MCF 10A (cell line): ENCODE data around the gene SLC25A27. TPM values are rescaled to one million over a fixed set of nuclear protein-coding genes. Genes with fewer than 3 reads are reported as not detected.

Source experiments
- BruUV-seq: library from RNA; stranded (reverse); fragments of 400-500 nt; replicated peaks from 2 replicates; lab custom pipeline; 2021; lab: Mats Ljungman, UMichigan
- CTCF ChIA-PET: fragments of 300-600 bp; sonication (Branson Sonifier 250); formaldehyde crosslinking; extraction: SDS; loops from one replicate; lab custom pipeline; 2021; ENCODE audit warnings: antibody characterized with exemption, inconsistent platforms; lab: Yijun Ruan, JAX
- POLR2A ChIA-PET: fragments of 300-600, 350-650 bp; sonication (Branson Sonifier 250); formaldehyde crosslinking; extraction: SDS; loops from one replicate; lab custom pipeline; 2020; ENCODE audit warnings: antibody characterized with exemption, inconsistent platforms; lab: Yijun Ruan, JAX
- DNase-seq: peaks from one replicate; pipeline ENCODE4 v3.0.0-alpha.2; 2018; ENCODE audit not compliant: unreplicated experiment
- H3K27ac Mint-ChIP-seq: one replicate; pipeline ENCODE4 v1.8.0; 2022; ENCODE audit warnings: mild to moderate bottlenecking, low read depth, mixed read lengths; ENCODE audit not compliant: unreplicated experiment
- H3K27me3 Mint-ChIP-seq: one replicate; pipeline ENCODE4 v1.8.0; 2022; ENCODE audit warnings: mixed read lengths; ENCODE audit not compliant: insufficient read depth, unreplicated experiment
- H3K36me3 Mint-ChIP-seq: one replicate; pipeline ENCODE4 v1.8.0; 2022; ENCODE audit warnings: mild to moderate bottlenecking, moderate library complexity, mixed read lengths; ENCODE audit not compliant: insufficient read depth, unreplicated experiment
- H3K4me1 Mint-ChIP-seq: one replicate; pipeline ENCODE4 v1.8.0; 2022; ENCODE audit warnings: mixed read lengths; ENCODE audit not compliant: insufficient read depth, unreplicated experiment
- H3K4me3 Mint-ChIP-seq: one replicate; pipeline ENCODE4 v1.8.0; 2022; ENCODE audit warnings: mild to moderate bottlenecking, moderate library complexity, mixed read lengths; ENCODE audit not compliant: unreplicated experiment
- H3K9me3 Mint-ChIP-seq: one replicate; pipeline ENCODE4 v1.8.0; 2022; ENCODE audit warnings: mixed read lengths; ENCODE audit not compliant: unreplicated experiment
- intact Hi-C: fragments of 100-400 bp; cut with micrococcal nuclease; formaldehyde crosslinking; loops from 2 replicates; pipeline ENCODE4 v1.14.1; 2022
- total RNA-seq: library from RNA; stranded (reverse); gene quantifications from 2 replicates; pipeline ENCODE4 v1.2.3, GENCODE V29; 2022
- TF ChIP-seq, protein P1 (sequence below): fragments of 200-600 bp; IDR thresholded peaks from one replicate; pipeline ENCODE4 v1.8.0; 2022; ENCODE audit warnings: antibody characterized with exemption, mild to moderate bottlenecking; ENCODE audit not compliant: unreplicated experiment

The SLC25A27 gene
- total RNA-seq, 1 experiment from 2014 or later, result 21.7 TPM

- no peaks in the 10 kb centered on the region for H3K9me3 Mint-ChIP-seq
- POLR2A ChIA-PET, result interaction anchor here (0.6 to 5.7 kb wide), 16 partner anchors 8 to 552 kb away, joined by 3 to 168 read pairs (median 5); partner anchors contain the start of gene ADGRF1
- peaks cover 17% of the 10 kb centered on the region for H3K36me3 Mint-ChIP-seq
- DNase-seq, result no peak
- H3K4me1 Mint-ChIP-seq, result peaks cover 15% of the 10 kb centered on the region
- CTCF ChIA-PET, result no interaction called here
- TSS peak; percentile 44 for BruUV-seq
- intact Hi-C loops, result no loop called here
- H3K27me3 Mint-ChIP-seq, result no peaks in the 10 kb centered on the region
- peak overlapping the region; percentile 85 for H3K4me3 Mint-ChIP-seq
- peak overlapping the region; percentile 96 for H3K27ac Mint-ChIP-seq
- TF ChIP-seq, protein P1, sequence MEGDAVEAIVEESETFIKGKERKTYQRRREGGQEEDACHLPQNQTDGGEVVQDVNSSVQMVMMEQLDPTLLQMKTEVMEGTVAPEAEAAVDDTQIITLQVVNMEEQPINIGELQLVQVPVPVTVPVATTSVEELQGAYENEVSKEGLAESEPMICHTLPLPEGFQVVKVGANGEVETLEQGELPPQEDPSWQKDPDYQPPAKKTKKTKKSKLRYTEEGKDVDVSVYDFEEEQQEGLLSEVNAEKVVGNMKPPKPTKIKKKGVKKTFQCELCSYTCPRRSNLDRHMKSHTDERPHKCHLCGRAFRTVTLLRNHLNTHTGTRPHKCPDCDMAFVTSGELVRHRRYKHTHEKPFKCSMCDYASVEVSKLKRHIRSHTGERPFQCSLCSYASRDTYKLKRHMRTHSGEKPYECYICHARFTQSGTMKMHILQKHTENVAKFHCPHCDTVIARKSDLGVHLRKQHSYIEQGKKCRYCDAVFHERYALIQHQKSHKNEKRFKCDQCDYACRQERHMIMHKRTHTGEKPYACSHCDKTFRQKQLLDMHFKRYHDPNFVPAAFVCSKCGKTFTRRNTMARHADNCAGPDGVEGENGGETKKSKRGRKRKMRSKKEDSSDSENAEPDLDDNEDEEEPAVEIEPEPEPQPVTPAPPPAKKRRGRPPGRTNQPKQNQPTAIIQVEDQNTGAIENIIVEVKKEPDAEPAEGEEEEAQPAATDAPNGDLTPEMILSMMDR, result no peak
These were observed 842 bp downstream of the SLC25A27 start for GRCh38 chr6:46653439-46654195.

GRCh38 chr6:46655803-46656202 is 3.0 kb downstream of the SLC25A27 start:
- Mint-ChIP-seq H3K4me1 (no peaks in the 10 kb centered on the region), H3K9me3 (no peaks in the 10 kb centered on the region), H3K27ac (no peak overlapping the region), H3K36me3 (peaks cover 28% of the 10 kb centered on the region), H3K4me3 (no peak overlapping the region), H3K27me3 (no peaks in the 10 kb centered on the region)
- TF ChIP-seq, protein P1, result peak; percentile 11
- ChIA-PET POLR2A (interaction anchor here (0.8 to 1.7 kb wide), 2 partner anchors 18 to 166 kb away, joined by 3 to 10 read pairs; no protein-coding TSS in a partner anchor), CTCF (interaction anchor here (0.6 to 1.3 kb wide), 4 partner anchors 19 to 627 kb away, joined by 3 to 6 read pairs (median 3); no protein-coding TSS in a partner anchor)
- BruUV-seq, result no TSS peak
- no peak for DNase-seq
- intact Hi-C loops, result no loop called here

GRCh38 chr6:46657642-46658041 is 4.9 kb downstream of the SLC25A27 start:
- no TSS peak for BruUV-seq
- TF ChIP-seq, protein P1, result no peak
- H3K27ac Mint-ChIP-seq, result no peak overlapping the region
- H3K36me3 Mint-ChIP-seq, result peaks cover 28% of the 10 kb centered on the region
- ChIA-PET POLR2A (interaction anchor here (1.0 to 1.2 kb wide), 2 partner anchors 10 to 20 kb away, joined by 3 to 4 read pairs; no protein-coding TSS in a partner anchor), CTCF (interaction anchor here (1.3 kb wide), 1 partner anchor 170 kb away, joined by 3 read pairs; no protein-coding TSS in a partner anchor)
- DNase-seq, result no peak
- no peaks in the 10 kb centered on the region for H3K9me3 Mint-ChIP-seq
- no peaks in the 10 kb centered on the region for H3K4me1 Mint-ChIP-seq
- intact Hi-C loops, result no loop called here
- no peak overlapping the region for H3K4me3 Mint-ChIP-seq
- H3K27me3 Mint-ChIP-seq, result no peaks in the 10 kb centered on the region

- Mint-ChIP-seq H3K36me3 (peaks cover 18% of the 10 kb centered on the region), H3K9me3 (no peaks in the 10 kb centered on the region), H3K27ac (no peak overlapping the region), H3K27me3 (no peaks in the 10 kb centered on the region), H3K4me1 (no peaks in the 10 kb centered on the region), H3K4me3 (no peak overlapping the region)
- ChIA-PET POLR2A (interaction anchor here (1.7 kb wide), 1 partner anchor 9 kb away, joined by 8 read pairs; the partner anchor contains the start of genes CYP39A1 and SLC25A27), CTCF (interaction anchor here (1.0 kb wide), 1 partner anchor 13 kb away, joined by 3 read pairs; no protein-coding TSS in a partner anchor)
- DNase-seq, result no peak
- intact Hi-C loops, result no loop called here
- TF ChIP-seq, protein P1, result no peak
- no TSS peak for BruUV-seq
These were observed 8.7 kb downstream of the SLC25A27 start for GRCh38 chr6:46661483-46661882.
